PC-3 (cell line): ENCODE measurements around the gene ABL1. TPM values are rescaled to one million over a fixed set of nuclear protein-coding genes. Genes with fewer than 3 reads are reported as not detected.

Experiments used
- ATAC-seq: fragments of 200-7000 bp; cut with Tn5 transposase; 2 replicates; pipeline ENCODE4 v1.9.1; 2020; ENCODE audit warnings: mild to moderate bottlenecking, moderate library complexity
- BruUV-seq: library from RNA; stranded (reverse); fragments of 400-500 nt; replicated peaks from 2 replicates; lab custom pipeline; 2021; lab: Mats Ljungman, UMichigan
- CTCF ChIA-PET: fragments of 300-600 bp; sonication (Branson Sonifier 250); formaldehyde crosslinking; loops from one replicate; lab custom pipeline; 2022; ENCODE audit warnings: antibody characterized with exemption; lab: Charles Lee
- POLR2A ChIA-PET: fragments of 300-600 bp; sonication (Branson Sonifier 250); formaldehyde crosslinking; loops from one replicate; lab custom pipeline; 2022; ENCODE audit warnings: antibody characterized with exemption; ENCODE audit not compliant: unreplicated experiment; lab: Charles Lee
- DNase-seq: peaks from one replicate; pipeline ENCODE4 v3.0.0-alpha.2; 2015
- H2AFZ ChIP-seq: fragments of 300-600 bp; sonication (generic); 2 replicates; pipeline ENCODE4 v1.6.0; 2016; ENCODE audit warnings: antibody characterized with exemption, low read length
- H3F3A ChIP-seq: fragments of 300-600 bp; sonication (generic); one replicate; pipeline ENCODE4 v1.6.0; 2017; ENCODE audit warnings: antibody characterized with exemption, low read length, control low read depth, mild to moderate bottlenecking; ENCODE audit not compliant: unreplicated experiment
- H3K27ac ChIP-seq: fragments of 300-600 bp; sonication (generic); 2 replicates; pipeline ENCODE4 v1.5.1; 2016; ENCODE audit warnings: mild to moderate bottlenecking, low read length
- H3K27me3 ChIP-seq: fragments of 300-600 bp; sonication (generic); 2 replicates; pipeline ENCODE4 v1.6.1; 2016; ENCODE audit warnings: low read length, mixed read lengths
- H3K36me3 ChIP-seq: fragments of 300-600 bp; sonication (generic); 2 replicates; pipeline ENCODE4 v1.6.1; 2016; ENCODE audit warnings: low read depth, mixed run types, low read length, mixed read lengths
- H3K4me1 ChIP-seq: fragments of 300-600 bp; sonication (generic); 2 replicates; pipeline ENCODE4 v1.5.1; 2016; ENCODE audit warnings: low read length; ENCODE audit not compliant: insufficient read depth
- H3K4me2 ChIP-seq: fragments of 300-600 bp; sonication (generic); 2 replicates; pipeline ENCODE4 v1.6.0; 2016; ENCODE audit warnings: low read length
- H3K4me3 ChIP-seq: fragments of 300-600 bp; sonication (generic); 2 replicates; pipeline ENCODE4 v1.5.1; 2016; ENCODE audit warnings: mild to moderate bottlenecking, low read length, mixed read lengths
- H3K79me2 ChIP-seq: fragments of 300-600 bp; sonication (generic); 2 replicates; pipeline ENCODE4 v1.6.1; 2017; ENCODE audit warnings: low read length, mixed read lengths
- H3K9ac ChIP-seq: fragments of 300-600 bp; sonication (generic); 2 replicates; pipeline ENCODE4 v1.6.0; 2016; ENCODE audit warnings: mild to moderate bottlenecking, low read length
- H3K9me2 ChIP-seq: fragments of 300-600 bp; sonication (generic); replicated peaks from 2 replicates; pipeline ENCODE4 v1.6.1; 2016; ENCODE audit warnings: mixed run types, low read length, mixed read lengths
- H3K9me3 ChIP-seq: fragments of 300-600 bp; sonication (generic); 2 replicates; pipeline ENCODE4 v1.6.1; 2016; ENCODE audit warnings: low read length, mixed read lengths
- H4K20me1 ChIP-seq: fragments of 300-600 bp; sonication (generic); 2 replicates; pipeline ENCODE4 v1.6.1; 2016; ENCODE audit warnings: low read length, mixed read lengths
- CTCF ChIP-seq: fragments of 300-600 bp; sonication (generic); conservative IDR thresholded peaks from 2 replicates; pipeline ENCODE4 v1.5.1; 2017; ENCODE audit warnings: antibody characterized with exemption, low read depth, mild to moderate bottlenecking, low read length
- EZH2 ChIP-seq: fragments of 300-600 bp; sonication (generic); IDR thresholded peaks from one replicate; pipeline ENCODE4 v1.6.1; 2017; ENCODE audit warnings: antibody characterized with exemption, mild to moderate bottlenecking, low read length; ENCODE audit not compliant: unreplicated experiment
- EZH2phosphoT487 ChIP-seq: fragments of 300-600 bp; sonication (generic); IDR thresholded peaks from 2 replicates; pipeline ENCODE4 v1.6.1; 2018; ENCODE audit warnings: mild to moderate bottlenecking, antibody characterized with exemption, low read length, borderline replicate concordance
- intact Hi-C: fragments of 100-400 bp; cut with micrococcal nuclease; formaldehyde crosslinking; loops from 2 replicates; pipeline ENCODE4 v1.9.0; 2023
- total RNA-seq: library from RNA; depleted of rRNA; stranded (reverse); fragments of >200 nt; gene quantifications from 2 replicates; pipeline ENCODE4 v1.2.3, GENCODE V29; 2014

The ABL1 gene
- total RNA-seq, 1 experiment from 2014 or later: 22.8 TPM

GRCh38 chr9:130884111-130884531, 49.1 kb downstream of the ABL1 start:
- BruUV-seq: no TSS peak

GRCh38 chr9:130884542-130885483, 49.8 kb downstream of the ABL1 start:
- Histone ChIP-seq H3K27ac (no peak overlapping the region), H3K79me2 (no peaks in the 10 kb centered on the region), H2AFZ (no peak overlapping the region), H3F3A (no peaks in the 10 kb centered on the region), H3K27me3 (no peaks in the 10 kb centered on the region), H4K20me1 (no peaks in the 10 kb centered on the region), H3K9me3 (no peaks in the 10 kb centered on the region), H3K4me3 (no peak overlapping the region), H3K4me1 (no peaks in the 10 kb centered on the region; the same call in 1 of the 2 replicates), H3K9me2 (no peaks in the 10 kb centered on the region), H3K4me2 (no peak overlapping the region), H3K36me3 (no peaks in the 10 kb centered on the region; the same call in 1 of the 2 replicates), H3K9ac (no peak overlapping the region)
- no peak for TF ChIP-seq CTCF
- no peak for TF ChIP-seq EZH2
- no peak for TF ChIP-seq EZH2phosphoT487
- no TSS peak for BruUV-seq
- intact Hi-C loops: no loop called here
- ChIA-PET CTCF (no interaction called here), POLR2A (no interaction called here)
- ATAC-seq (no peak), DNase-seq (no peak)

More at GRCh38 chr9:130884111-130884531, 49.1 kb downstream of the ABL1 start:
- ChIA-PET POLR2A (no interaction called here), CTCF (no interaction called here)
- no peaks in the 10 kb centered on the region for H3K27me3 ChIP-seq
- H3K9me2 ChIP-seq: no peaks in the 10 kb centered on the region
- H3K4me1 ChIP-seq: no peaks in the 10 kb centered on the region; the same call in 1 of the 2 replicates
- H3K4me2 ChIP-seq: no peak overlapping the region
- ATAC-seq: no peak
- H3K4me3 ChIP-seq: no peak overlapping the region
- no peaks in the 10 kb centered on the region for H3K79me2 ChIP-seq
- no peaks in the 10 kb centered on the region for H3K9me3 ChIP-seq
- TF ChIP-seq EZH2: no peak
- TF ChIP-seq EZH2phosphoT487: no peak
- TF ChIP-seq CTCF: no peak
- DNase-seq: no peak
- no peaks in the 10 kb centered on the region for H3F3A ChIP-seq
- intact Hi-C loops: no loop called here
- no peak overlapping the region for H2AFZ ChIP-seq
- H4K20me1 ChIP-seq: no peaks in the 10 kb centered on the region
- H3K9ac ChIP-seq: no peak overlapping the region
- no peaks in the 10 kb centered on the region; the same call in 1 of the 2 replicates for H3K36me3 ChIP-seq
- H3K27ac ChIP-seq: no peak overlapping the region
